GM12872 (cell line): ENCODE data around the gene VSTM5.

ENCODE experiments used
- TF ChIP-seq, protein P1 (sequence below): IDR thresholded peaks from 3 replicates; pipeline ENCODE4 v1.5.1; 2011; ENCODE audit warnings: low read depth, mild to moderate bottlenecking, low read length, moderate library complexity; ENCODE audit not compliant: insufficient read depth

Gene VSTM5

DNA sequence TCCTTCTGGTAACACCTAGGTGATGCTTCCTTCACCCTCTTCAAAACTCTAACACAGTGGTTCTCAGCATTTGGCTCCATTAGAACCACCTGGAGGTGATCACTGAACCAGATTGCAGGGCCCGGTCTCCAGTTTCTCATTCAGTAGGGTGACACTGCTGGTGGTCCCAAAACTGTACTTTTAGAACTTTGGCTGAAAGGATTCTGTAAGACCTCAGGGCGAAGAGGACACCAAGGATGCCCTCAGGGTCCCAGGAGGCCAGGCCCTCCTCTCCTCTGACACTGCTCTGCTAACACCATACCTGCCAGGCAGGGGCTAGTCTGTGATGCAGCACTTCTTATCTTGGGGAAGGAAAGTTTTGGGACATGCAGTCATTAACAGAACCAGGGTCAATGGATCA, 9.0 kb downstream of the VSTM5 start:
- TF ChIP-seq, protein P1, sequence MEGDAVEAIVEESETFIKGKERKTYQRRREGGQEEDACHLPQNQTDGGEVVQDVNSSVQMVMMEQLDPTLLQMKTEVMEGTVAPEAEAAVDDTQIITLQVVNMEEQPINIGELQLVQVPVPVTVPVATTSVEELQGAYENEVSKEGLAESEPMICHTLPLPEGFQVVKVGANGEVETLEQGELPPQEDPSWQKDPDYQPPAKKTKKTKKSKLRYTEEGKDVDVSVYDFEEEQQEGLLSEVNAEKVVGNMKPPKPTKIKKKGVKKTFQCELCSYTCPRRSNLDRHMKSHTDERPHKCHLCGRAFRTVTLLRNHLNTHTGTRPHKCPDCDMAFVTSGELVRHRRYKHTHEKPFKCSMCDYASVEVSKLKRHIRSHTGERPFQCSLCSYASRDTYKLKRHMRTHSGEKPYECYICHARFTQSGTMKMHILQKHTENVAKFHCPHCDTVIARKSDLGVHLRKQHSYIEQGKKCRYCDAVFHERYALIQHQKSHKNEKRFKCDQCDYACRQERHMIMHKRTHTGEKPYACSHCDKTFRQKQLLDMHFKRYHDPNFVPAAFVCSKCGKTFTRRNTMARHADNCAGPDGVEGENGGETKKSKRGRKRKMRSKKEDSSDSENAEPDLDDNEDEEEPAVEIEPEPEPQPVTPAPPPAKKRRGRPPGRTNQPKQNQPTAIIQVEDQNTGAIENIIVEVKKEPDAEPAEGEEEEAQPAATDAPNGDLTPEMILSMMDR: no peak

DNA sequence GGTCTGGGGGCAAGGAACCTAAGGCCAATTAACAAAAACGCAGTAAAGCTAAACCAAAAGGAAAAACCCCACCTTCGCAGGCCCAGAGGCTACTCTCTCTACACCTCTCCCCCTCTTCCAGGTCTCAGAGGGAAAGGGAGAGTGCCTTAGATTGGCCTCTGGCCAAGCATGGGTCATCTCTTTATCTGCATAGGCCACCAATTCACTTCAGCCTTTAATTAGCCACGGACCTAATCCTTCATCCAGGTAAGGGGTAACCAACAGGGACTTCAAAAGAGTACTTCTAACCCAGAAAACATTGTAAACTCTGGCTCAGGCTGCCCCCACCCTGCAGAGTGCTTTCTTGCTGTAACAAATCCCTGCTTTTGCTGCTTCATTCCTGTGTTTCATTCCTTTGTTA, 9.4 kb downstream of the VSTM5 start:
- TF ChIP-seq, protein P1: no peak

DNA sequence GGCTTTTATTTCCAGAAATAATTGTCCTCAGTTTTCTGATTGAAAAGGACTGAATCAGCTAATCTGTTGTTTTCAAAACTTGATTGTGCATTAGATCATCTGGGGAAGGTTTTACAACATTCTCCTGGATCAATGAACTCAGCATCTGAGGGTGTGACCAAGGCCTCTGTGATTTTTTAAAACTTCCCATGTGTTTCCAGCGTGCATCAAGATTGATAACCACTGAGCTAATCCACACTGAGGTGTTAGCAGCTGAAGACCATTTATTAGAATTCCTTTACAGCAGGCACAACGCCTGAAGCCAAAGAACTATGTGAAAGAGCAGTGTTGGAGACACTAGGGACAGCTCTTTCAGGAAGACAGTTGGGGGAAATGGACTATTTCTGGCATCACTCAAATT, 10.2 kb downstream of the VSTM5 start:
- TF ChIP-seq, protein P1: no peak

DNA sequence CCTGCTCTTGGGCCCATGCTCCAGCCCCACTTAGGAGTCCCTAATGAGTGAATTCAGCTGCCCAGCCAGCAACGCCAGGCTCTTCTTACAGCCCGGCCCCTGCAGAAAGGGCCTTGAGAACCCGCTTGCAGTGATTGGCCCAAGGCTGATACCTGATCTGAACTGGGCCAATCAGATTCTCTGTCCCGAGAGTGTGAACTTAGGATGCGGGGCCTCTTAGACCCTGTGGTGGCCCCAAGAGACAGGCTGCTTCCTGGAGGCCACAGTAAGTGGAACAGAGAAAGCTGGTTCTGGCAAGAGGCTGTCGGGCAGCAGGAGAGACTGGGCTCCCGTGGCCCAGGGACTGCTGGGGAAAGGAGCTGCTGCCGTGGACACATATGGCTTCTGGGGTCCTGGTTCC, 11.5 kb downstream of the VSTM5 start:
- TF ChIP-seq, protein P1: no peak

DNA sequence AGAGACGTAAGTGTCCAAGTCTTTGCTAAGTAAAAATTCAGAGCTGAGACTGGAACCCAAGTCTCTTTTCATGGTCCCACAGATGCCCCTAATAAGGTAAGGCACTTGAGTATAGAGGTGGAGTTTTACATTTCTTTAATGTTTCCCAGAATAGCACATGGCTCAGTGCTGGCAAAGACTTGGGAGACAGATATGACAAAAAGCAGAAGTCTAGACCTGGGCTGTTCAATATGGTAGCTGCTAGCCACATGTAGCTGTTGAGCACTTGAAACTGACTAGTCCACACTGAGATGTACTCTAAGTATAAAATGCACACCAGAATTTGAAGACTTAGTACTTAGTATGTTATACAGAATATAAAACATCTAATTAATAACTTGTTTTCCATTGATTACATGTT, 17.6 kb downstream of the VSTM5 start:
- TF ChIP-seq, protein P1: no peak

DNA sequence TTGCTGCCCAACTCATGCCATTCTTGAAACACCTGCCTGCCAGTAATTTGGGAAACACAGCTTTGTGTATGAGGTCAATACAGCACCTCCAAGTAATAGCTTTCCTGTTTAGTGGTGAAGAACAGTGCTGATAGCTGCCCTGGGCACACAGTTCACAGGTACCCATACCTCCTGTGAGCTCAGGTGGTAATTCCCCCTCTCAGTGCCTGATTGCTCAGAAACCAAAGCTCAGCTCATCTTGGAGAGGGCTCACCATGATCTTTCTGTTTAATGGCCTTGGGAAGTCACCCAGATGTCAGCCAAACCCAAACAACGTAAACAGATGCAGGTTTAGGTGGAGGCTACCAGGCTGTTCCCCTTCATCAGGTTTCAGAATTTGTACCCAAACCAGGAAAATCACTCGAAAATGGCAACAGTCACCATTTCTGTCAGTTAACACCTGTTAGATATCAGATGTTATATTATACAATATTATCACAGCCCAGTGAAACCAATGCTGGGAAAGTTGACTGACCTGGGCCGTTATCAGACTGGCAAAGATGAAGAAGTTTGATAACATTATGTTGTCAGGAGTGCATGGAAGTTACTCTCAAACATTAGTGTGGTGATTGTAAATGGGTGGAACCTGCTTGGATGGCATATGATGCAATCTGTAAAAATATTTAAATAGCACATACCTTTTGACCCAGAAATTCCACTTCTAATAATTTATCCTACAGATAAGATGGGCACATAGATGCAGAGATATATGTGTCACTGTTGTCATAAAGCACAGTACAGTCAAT, 18.9 kb downstream of the VSTM5 start:
- TF ChIP-seq, protein P1: no peak

DNA sequence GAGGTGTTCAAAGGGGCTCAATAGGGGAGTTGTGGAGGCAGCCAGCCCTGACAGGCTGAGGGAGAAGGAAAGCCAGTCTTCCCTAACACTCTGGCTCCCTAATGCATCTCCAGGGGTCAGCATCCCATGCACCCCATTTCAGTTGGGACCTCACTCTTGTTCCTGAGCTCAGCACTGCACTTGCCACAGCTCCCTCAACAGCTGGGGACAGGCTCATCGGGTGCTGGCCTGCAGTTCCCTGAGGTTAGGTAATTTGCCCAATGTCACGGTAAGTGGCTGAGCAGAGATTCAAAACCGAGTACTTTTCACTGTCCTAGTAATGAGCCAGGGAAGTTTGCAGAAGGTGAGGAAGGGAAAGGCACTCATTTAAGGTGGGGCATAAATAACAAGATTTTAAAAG, 20.8 kb downstream of the VSTM5 start:
- TF ChIP-seq, protein P1: no peak
